Measurements from ENCODE around the gene DOCK11. TPM values are rescaled to one million over a fixed set of nuclear protein-coding genes. Genes with fewer than 3 reads are reported as not detected.

The DOCK11 gene
- total and polyA plus RNA-seq, 10 of the 15 experiments (the other 5 are each of a cell fraction or from before 2014, with no cell fraction given): 16.3 to 30.7 (median 19.8) TPM

GRCh38 chrX:118459494-118459893, 36.1 kb upstream of the DOCK11 start (continued):
- TF ChIP-seq, protein P1, sequence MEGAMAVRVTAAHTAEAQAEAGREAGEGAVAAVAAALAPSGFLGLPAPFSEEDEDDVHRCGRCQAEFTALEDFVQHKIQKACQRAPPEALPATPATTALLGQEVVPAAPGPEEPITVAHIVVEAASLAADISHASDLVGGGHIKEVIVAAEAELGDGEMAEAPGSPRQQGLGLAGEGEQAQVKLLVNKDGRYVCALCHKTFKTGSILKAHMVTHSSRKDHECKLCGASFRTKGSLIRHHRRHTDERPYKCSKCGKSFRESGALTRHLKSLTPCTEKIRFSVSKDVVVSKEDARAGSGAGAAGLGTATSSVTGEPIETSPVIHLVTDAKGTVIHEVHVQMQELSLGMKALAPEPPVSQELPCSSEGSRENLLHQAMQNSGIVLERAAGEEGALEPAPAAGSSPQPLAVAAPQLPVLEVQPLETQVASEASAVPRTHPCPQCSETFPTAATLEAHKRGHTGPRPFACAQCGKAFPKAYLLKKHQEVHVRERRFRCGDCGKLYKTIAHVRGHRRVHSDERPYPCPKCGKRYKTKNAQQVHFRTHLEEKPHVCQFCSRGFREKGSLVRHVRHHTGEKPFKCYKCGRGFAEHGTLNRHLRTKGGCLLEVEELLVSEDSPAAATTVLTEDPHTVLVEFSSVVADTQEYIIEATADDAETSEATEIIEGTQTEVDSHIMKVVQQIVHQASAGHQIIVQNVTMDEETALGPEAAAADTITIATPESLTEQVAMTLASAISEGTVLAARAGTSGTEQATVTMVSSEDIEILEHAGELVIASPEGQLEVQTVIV (IDR thresholded peaks at IDR 0.05; ENCODE audit: borderline replicate concordance, partially characterized antibody): no peak
- peak; percentile 60 for TF ChIP-seq SMC3 (IDR thresholded peaks at IDR 0.05; ENCODE audit: borderline replicate concordance, low read length)
- no peak for TF ChIP-seq ZBTB11 (CRISPR knock-in tag; IDR thresholded peaks at IDR 0.05)
- TF ChIP-seq RAD21 (IDR thresholded peaks at IDR 0.05; ENCODE audit: insufficient read depth, low read depth, low read length): peak; percentile 80
- no peak for TF ChIP-seq RBBP5 (conservative IDR thresholded peaks at IDR 0.05)

GRCh38 chrX:118464501-118464900, 31.1 kb upstream of the DOCK11 start:
- 22% methylated on average over 5 of the region's 6 CpGs for WGBS (ENCODE audit: insufficient coverage, insufficient replicate concordance, low lambda C conversion rate, missing lambda C conversion rate)
- no peak overlapping the region for H3K4me2 ChIP-seq (ENCODE audit: control insufficient read depth, insufficient read depth)
- H3K9me3 ChIP-seq (replicated peaks; ENCODE audit: control insufficient read depth, insufficient read depth, low read length): no peaks in the 10 kb centered on the region
- DNase-seq (ENCODE audit: low read depth, low spot score) (no peak), FAIRE-seq (no peak), ATAC-seq (no peak)
- POLR2A ChIA-PET: no interaction called here
- no peaks in the 10 kb centered on the region for H3K36me3 ChIP-seq (ENCODE audit: control insufficient read depth in 2 of 2, insufficient read depth in 2 of 2, low read length in 1 of 2)
- in situ Hi-C loops (cut with MboI): no loop called here
- no TSS peak for BruUV-seq (replicated peaks)
- TF ChIP-seq NFYA (IDR thresholded peaks at IDR 0.05; ENCODE audit: borderline replicate concordance, low read depth, low read length) (no peak), ZNF207 (IDR thresholded peaks at IDR 0.05; ENCODE audit: borderline replicate concordance) (no peak), JUND (IDR thresholded peaks at IDR 0.05; ENCODE audit: low read depth, low read length) (no peak), RUNX3 (IDR thresholded peaks at IDR 0.05; ENCODE audit: low read length) (no peak)
- no peak overlapping the region for H2AFZ ChIP-seq (ENCODE audit: control insufficient read depth, low read depth, low read length)
- H4K20me1 ChIP-seq (ENCODE audit: control insufficient read depth, insufficient read depth): no peaks in the 10 kb centered on the region
- SMC1A ChIA-PET (ENCODE audit: uncharacterized antibody, unreplicated experiment): no interaction called here
- no peaks in the 10 kb centered on the region for H3K4me1 ChIP-seq (ENCODE audit: control insufficient read depth, insufficient read depth, low read length)
- H3K27me3 ChIP-seq (replicated peaks in 1 of 2; ENCODE audit: control insufficient read depth in 2 of 2, insufficient read depth in 2 of 2, low read length in 1 of 2): no peaks in the 10 kb centered on the region
- CTCF ChIA-PET: interaction anchor here (0.7 kb wide), 1 partner anchor 136 kb away, joined by 3 read pairs; no protein-coding TSS in a partner anchor
- intact Hi-C loops (cut with micrococcal nuclease; ENCODE audit: unreplicated experiment): no loop called here
- H3K4me3 ChIP-seq: no peak overlapping the region
- RAD21 ChIA-PET (ENCODE audit: unreplicated experiment): interaction anchor here (1.6 kb wide), 1 partner anchor 137 kb away, joined by 3 read pairs; no protein-coding TSS in a partner anchor
- no peaks in the 10 kb centered on the region for H3K79me2 ChIP-seq (ENCODE audit: control insufficient read depth, insufficient read depth, low read length)
- H3K9ac ChIP-seq (ENCODE audit: control insufficient read depth, insufficient read depth, low read length): no peak overlapping the region
- H3K27ac ChIP-seq (ENCODE audit: control insufficient read depth, insufficient read depth): no peak overlapping the region
